HG03280 (cell line): ENCODE results near the gene RBP5.
"Not testable (repeated sequence)": the region's sequence is repeated elsewhere in the genome, so short reads cannot be mapped to it uniquely, and the experiment has no call there.

Experiments
- ATAC-seq: cut with Tn5 transposase; IDR thresholded peaks from one replicate; pipeline ENCODE4 v1.9.1; 2021; ENCODE audit warnings: mild to moderate bottlenecking, moderate library complexity; ENCODE audit not compliant: unreplicated experiment

RBP5 gene

GRCh38 chr12:7123806-7124522, 4.7 kb downstream of the RBP5 start:
- ATAC-seq: no peak

GRCh38 chr12:7122811-7123769, 5.6 kb downstream of the RBP5 start:
- no peak for ATAC-seq

GRCh38 chr12:7121324-7121723, 7.4 kb downstream of the RBP5 start:
- no peak for ATAC-seq

GRCh38 chr12:7120166-7120565, 8.5 kb downstream of the RBP5 start:
- ATAC-seq: no peak

- ATAC-seq: no peak
These were observed 9.8 kb downstream of the RBP5 start for GRCh38 chr12:7118881-7119280.

GRCh38 chr12:7117670-7118069, 11.0 kb downstream of the RBP5 start:
- no peak for ATAC-seq

GRCh38 chr12:7116916-7117315, 11.8 kb downstream of the RBP5 start:
- no peak for ATAC-seq

GRCh38 chr12:7116196-7116595, 12.5 kb downstream of the RBP5 start:
- ATAC-seq: no peak

- ATAC-seq: no peak
These were observed 13.8 kb downstream of the RBP5 start for GRCh38 chr12:7114851-7115250.

- ATAC-seq: no peak
These were observed 14.7 kb downstream of the RBP5 start for GRCh38 chr12:7114008-7114407.

- ATAC-seq: no peak
These were observed 15.3 kb downstream of the RBP5 start for GRCh38 chr12:7113389-7113871.

- ATAC-seq: no peak
These were observed 16.6 kb downstream of the RBP5 start for GRCh38 chr12:7112041-7112440.

GRCh38 chr12:7110661-7111060, 18.0 kb downstream of the RBP5 start:
- no peak for ATAC-seq

- ATAC-seq: no peak
These were observed 19.1 kb downstream of the RBP5 start for GRCh38 chr12:7109572-7109920.

- peak; percentile 39 for ATAC-seq
These were observed 19.7 kb downstream of the RBP5 start, which contains the start of gene C1RL for GRCh38 chr12:7108796-7109571. C1RL (minus strand) TSS chr12:7109214; CDS start chr12:7109180, 34 bp downstream.

GRCh38 chr12:7108003-7108795, 20.5 kb downstream of the RBP5 start:
- peak; percentile 90 for ATAC-seq

GRCh38 chr12:7107636-7108002, 21.1 kb downstream of the RBP5 start:
- no peak for ATAC-seq

GRCh38 chr12:7107181-7107580, 21.5 kb downstream of the RBP5 start:
- not testable (repeated sequence) for ATAC-seq

- ATAC-seq: no peak
These were observed 22.6 kb downstream of the RBP5 start for GRCh38 chr12:7106082-7106481.

GRCh38 chr12:7103837-7104584, 24.7 kb downstream of the RBP5 start:
- ATAC-seq: no peak
